ENCODE measurements around the gene MEOX2. TPM values are rescaled to one million over a fixed set of nuclear protein-coding genes. Genes with fewer than 3 reads are reported as not detected.

Gene MEOX2
- total RNA-seq, 1 donor from 2014 or later: not detected

- Mint-ChIP-seq H3K27me3 (ENCODE audit: low read depth) (peaks cover 41% of the 10 kb centered on the region), H3K4me3 (ENCODE audit: low read depth) (no peak overlapping the region), H3K9me3 (no peaks in the 10 kb centered on the region), H3K4me1 (ENCODE audit: low read depth) (no peaks in the 10 kb centered on the region), H3K36me3 (ENCODE audit: low read depth) (no peaks in the 10 kb centered on the region), H3K27ac (no peak overlapping the region)
- no peak for DNase-seq (ENCODE audit: low spot score)
- intact Hi-C loops (cut with micrococcal nuclease): no loop called here
Measured at GRCh38 chr7:15687546-15688278, 1.2 kb upstream of the MEOX2 start.

- DNase-seq (ENCODE audit: low spot score): no peak
- peaks cover 41% of the 10 kb centered on the region for H3K27me3 Mint-ChIP-seq (ENCODE audit: low read depth)
- no peaks in the 10 kb centered on the region for H3K9me3 Mint-ChIP-seq
- no peak overlapping the region for H3K4me3 Mint-ChIP-seq (ENCODE audit: low read depth)
- H3K27ac Mint-ChIP-seq: no peak overlapping the region
- no peaks in the 10 kb centered on the region for H3K36me3 Mint-ChIP-seq (ENCODE audit: low read depth)
- no peaks in the 10 kb centered on the region for H3K4me1 Mint-ChIP-seq (ENCODE audit: low read depth)
- intact Hi-C loops (cut with micrococcal nuclease): no loop called here
Measured at GRCh38 chr7:15686957-15687545, 568 bp upstream of the MEOX2 start.

DNA sequence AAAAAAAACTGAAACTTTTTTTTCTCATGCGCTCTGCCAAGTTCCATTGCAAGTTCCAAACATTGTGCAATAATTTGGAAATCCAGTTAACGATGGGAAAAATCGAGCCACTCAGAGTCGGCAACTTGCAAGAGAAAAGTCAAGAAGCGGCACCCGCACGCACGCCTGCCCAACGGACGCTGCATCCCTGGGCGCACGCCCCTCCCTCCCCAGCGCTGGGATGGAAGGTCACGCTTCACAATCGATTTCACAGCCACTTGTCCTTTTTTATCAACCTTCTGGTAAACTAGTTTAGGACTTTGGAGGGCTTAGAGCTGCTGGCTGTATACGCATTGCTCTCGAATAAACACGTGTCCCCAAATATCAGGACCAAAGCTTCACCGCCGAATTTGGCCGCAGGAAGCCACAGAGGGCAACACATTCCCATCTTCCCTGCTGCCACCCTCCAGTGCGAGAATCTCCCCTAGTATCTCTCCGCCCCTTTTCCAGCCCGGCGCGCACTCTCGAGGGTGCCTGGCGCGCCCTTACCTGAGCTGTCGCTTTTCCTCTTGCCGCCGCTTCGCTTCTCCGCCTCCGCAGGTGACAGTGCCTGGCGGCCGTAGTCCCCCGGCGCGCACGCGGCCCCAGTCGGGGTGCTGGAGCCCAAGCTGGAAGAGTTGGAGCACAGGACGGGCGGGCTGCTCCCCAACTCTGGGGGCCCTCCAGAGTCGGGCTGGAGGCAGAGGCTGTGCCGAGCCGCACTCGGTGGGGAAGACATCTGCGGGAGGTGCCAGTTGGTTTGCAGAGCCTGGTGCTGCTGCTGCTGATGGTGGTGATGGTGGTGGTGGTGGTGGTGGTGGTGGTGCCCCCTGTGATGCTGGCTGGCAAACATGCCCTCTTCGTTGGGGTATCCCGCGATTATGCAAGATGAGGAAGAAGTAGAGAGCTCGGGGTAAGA lies 857 bp downstream of the MEOX2 start:
- intact Hi-C loops (cut with micrococcal nuclease): no loop called here
- H3K36me3 Mint-ChIP-seq (ENCODE audit: low read depth): no peaks in the 10 kb centered on the region
- peaks cover 41% of the 10 kb centered on the region for H3K27me3 Mint-ChIP-seq (ENCODE audit: low read depth)
- H3K9me3 Mint-ChIP-seq: no peaks in the 10 kb centered on the region
- no peak overlapping the region for H3K4me3 Mint-ChIP-seq (ENCODE audit: low read depth)
- no peak for DNase-seq (ENCODE audit: low spot score)
- no peak overlapping the region for H3K27ac Mint-ChIP-seq
- H3K4me1 Mint-ChIP-seq (ENCODE audit: low read depth): no peaks in the 10 kb centered on the region

DNA sequence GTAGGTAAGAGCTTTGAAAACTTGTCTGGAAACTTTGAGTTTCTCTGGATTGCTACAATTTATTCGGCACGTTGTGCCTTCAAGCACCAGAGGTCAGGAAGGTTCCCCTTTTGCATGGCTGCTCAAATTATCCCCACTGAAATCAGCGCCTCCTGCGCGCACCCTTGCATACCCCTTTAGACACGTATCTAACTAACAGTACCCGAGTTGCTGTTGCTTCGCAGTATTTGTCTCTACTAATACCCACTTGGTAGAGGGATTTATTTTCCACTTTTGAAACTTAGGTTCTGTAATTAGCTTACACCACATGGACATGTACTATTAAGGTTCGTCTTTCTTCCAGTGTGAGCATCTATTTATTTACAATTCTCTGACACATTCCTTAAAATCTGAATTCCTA lies 1.6 kb downstream of the MEOX2 start:
- Mint-ChIP-seq H3K4me3 (ENCODE audit: low read depth) (no peak overlapping the region), H3K27me3 (ENCODE audit: low read depth) (peaks cover 41% of the 10 kb centered on the region), H3K4me1 (ENCODE audit: low read depth) (no peaks in the 10 kb centered on the region), H3K9me3 (no peaks in the 10 kb centered on the region), H3K36me3 (ENCODE audit: low read depth) (no peaks in the 10 kb centered on the region), H3K27ac (no peak overlapping the region)
- intact Hi-C loops (cut with micrococcal nuclease): no loop called here
- DNase-seq (ENCODE audit: low spot score): no peak

GRCh38 chr7:15684111-15684800 lies 2.2 kb downstream of the MEOX2 start:
- Mint-ChIP-seq H3K27me3 (ENCODE audit: low read depth) (peaks cover 41% of the 10 kb centered on the region), H3K4me3 (ENCODE audit: low read depth) (no peak overlapping the region), H3K36me3 (ENCODE audit: low read depth) (no peaks in the 10 kb centered on the region), H3K9me3 (no peaks in the 10 kb centered on the region), H3K4me1 (ENCODE audit: low read depth) (no peaks in the 10 kb centered on the region), H3K27ac (no peak overlapping the region)
- no peak for DNase-seq (ENCODE audit: low spot score)
- intact Hi-C loops (cut with micrococcal nuclease): no loop called here

DNA sequence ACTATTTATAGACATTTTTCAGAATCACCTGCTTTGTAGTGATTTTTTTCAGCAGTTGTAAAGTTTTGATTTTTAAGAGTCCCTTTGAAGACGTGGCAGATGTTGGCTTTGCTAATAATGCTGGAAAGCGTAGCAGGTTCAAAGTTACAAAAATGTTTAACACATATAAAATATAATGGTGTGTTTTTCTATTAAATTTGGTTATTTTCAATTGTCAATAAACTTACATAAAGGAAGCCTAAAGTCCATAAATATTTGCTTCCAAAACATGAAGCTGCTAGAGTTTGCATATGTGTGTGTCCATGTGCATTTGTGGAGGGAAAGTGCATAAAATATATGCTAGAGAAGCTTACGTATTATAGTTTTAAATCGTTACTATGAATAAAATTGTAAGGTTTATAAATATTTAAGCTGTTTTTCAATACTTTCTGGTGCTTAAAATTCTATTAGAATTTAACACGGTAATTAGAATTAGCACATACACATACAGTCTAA lies 3.7 kb downstream of the MEOX2 start:
- H3K4me1 Mint-ChIP-seq (ENCODE audit: low read depth): no peaks in the 10 kb centered on the region
- H3K27me3 Mint-ChIP-seq (ENCODE audit: low read depth): peaks cover 30% of the 10 kb centered on the region
- no peak overlapping the region for H3K4me3 Mint-ChIP-seq (ENCODE audit: low read depth)
- no peaks in the 10 kb centered on the region for H3K9me3 Mint-ChIP-seq
- no peaks in the 10 kb centered on the region for H3K36me3 Mint-ChIP-seq (ENCODE audit: low read depth)
- intact Hi-C loops (cut with micrococcal nuclease): no loop called here
- H3K27ac Mint-ChIP-seq: no peak overlapping the region
- DNase-seq (ENCODE audit: low spot score): no peak

DNA sequence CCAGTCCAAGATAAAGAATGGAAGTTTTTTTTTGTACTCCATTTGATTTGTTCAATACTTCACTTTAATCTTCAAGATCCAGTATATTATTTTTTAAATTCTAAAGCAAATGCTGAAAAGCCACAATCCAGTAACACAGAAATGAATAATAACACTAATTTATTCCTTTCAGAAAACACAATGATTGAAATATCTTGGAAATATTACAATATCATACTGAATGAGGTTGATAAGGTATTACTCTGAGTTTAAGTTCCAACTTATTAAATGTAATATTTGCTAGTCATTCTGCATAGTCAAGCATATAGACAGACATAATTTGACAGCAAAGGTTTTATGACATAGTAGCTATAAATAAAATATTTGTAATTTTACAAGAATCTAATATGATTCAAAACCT lies 4.4 kb downstream of the MEOX2 start:
- no peak for DNase-seq (ENCODE audit: low spot score)
- no peaks in the 10 kb centered on the region for H3K4me1 Mint-ChIP-seq (ENCODE audit: low read depth)
- peaks cover 23% of the 10 kb centered on the region for H3K27me3 Mint-ChIP-seq (ENCODE audit: low read depth)
- intact Hi-C loops (cut with micrococcal nuclease): no loop called here
- H3K27ac Mint-ChIP-seq: no peak overlapping the region
- no peak overlapping the region for H3K4me3 Mint-ChIP-seq (ENCODE audit: low read depth)
- no peaks in the 10 kb centered on the region for H3K36me3 Mint-ChIP-seq (ENCODE audit: low read depth)
- H3K9me3 Mint-ChIP-seq: no peaks in the 10 kb centered on the region

DNA sequence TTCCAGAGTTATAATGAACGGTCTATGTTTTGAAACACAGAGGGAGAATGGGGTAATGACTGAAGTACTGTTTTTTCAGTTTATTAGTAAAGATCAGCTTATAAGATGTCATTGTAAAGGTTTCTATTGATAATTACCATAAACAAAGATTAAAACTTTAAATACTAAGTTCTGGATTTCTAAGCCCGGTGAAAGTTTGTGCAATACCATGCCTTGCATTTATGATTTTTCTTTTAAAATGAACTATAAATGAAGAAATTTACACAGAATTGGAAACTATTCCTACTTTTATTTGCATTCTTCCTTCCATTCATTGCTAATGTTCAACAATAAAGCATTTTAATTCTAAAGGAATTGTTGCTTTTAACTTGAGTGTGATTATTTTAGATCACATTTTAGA lies 4.9 kb downstream of the MEOX2 start:
- H3K27me3 Mint-ChIP-seq (ENCODE audit: low read depth): peaks cover 19% of the 10 kb centered on the region
- no peaks in the 10 kb centered on the region for H3K4me1 Mint-ChIP-seq (ENCODE audit: low read depth)
- no peaks in the 10 kb centered on the region for H3K9me3 Mint-ChIP-seq
- H3K36me3 Mint-ChIP-seq (ENCODE audit: low read depth): no peaks in the 10 kb centered on the region
- no peak overlapping the region for H3K27ac Mint-ChIP-seq
- DNase-seq (ENCODE audit: low spot score): no peak
- no peak overlapping the region for H3K4me3 Mint-ChIP-seq (ENCODE audit: low read depth)
- intact Hi-C loops (cut with micrococcal nuclease): no loop called here

DNA sequence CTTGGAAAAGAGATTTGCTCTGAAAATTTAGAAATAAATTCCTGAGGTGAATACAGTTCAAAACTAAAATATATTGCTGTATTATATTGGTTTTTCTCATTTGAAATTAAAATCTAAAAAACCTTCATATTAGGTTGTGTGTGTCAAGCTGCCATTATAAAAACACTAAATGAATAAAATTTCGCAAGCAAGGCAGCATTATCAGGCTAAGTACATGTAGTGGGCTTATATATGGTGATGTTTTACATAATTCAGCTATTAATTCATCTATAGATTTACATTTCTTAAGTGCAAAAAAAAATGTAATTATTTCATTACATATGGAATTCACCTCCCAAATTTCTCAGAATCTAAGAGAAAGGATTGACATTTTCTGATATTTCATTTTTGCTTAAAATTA lies 5.3 kb downstream of the MEOX2 start:
- DNase-seq (ENCODE audit: low spot score): no peak
- no peaks in the 10 kb centered on the region for H3K36me3 Mint-ChIP-seq (ENCODE audit: low read depth)
- intact Hi-C loops (cut with micrococcal nuclease): no loop called here
- no peak overlapping the region for H3K4me3 Mint-ChIP-seq (ENCODE audit: low read depth)
- H3K9me3 Mint-ChIP-seq: no peaks in the 10 kb centered on the region
- H3K4me1 Mint-ChIP-seq (ENCODE audit: low read depth): no peaks in the 10 kb centered on the region
- no peak overlapping the region for H3K27ac Mint-ChIP-seq
- peaks cover 14% of the 10 kb centered on the region for H3K27me3 Mint-ChIP-seq (ENCODE audit: low read depth)

- no peaks in the 10 kb centered on the region for H3K36me3 Mint-ChIP-seq (ENCODE audit: low read depth)
- no peak overlapping the region for H3K27ac Mint-ChIP-seq
- H3K9me3 Mint-ChIP-seq: no peaks in the 10 kb centered on the region
- intact Hi-C loops (cut with micrococcal nuclease): no loop called here
- no peaks in the 10 kb centered on the region for H3K4me1 Mint-ChIP-seq (ENCODE audit: low read depth)
- H3K27me3 Mint-ChIP-seq (ENCODE audit: low read depth): peaks cover 7% of the 10 kb centered on the region
- H3K4me3 Mint-ChIP-seq (ENCODE audit: low read depth): no peak overlapping the region
- no peak for DNase-seq (ENCODE audit: low spot score)
Measured at GRCh38 chr7:15680446-15680845, 6.0 kb downstream of the MEOX2 start.

- intact Hi-C loops (cut with micrococcal nuclease): no loop called here
- Mint-ChIP-seq H3K27ac (no peak overlapping the region), H3K4me3 (ENCODE audit: low read depth) (no peak overlapping the region), H3K4me1 (ENCODE audit: low read depth) (no peaks in the 10 kb centered on the region), H3K36me3 (ENCODE audit: low read depth) (no peaks in the 10 kb centered on the region), H3K27me3 (ENCODE audit: low read depth) (peaks cover under 1% of the 10 kb centered on the region), H3K9me3 (no peaks in the 10 kb centered on the region)
- DNase-seq (ENCODE audit: low spot score): no peak
Measured at GRCh38 chr7:15679306-15679705, 7.2 kb downstream of the MEOX2 start.

DNA sequence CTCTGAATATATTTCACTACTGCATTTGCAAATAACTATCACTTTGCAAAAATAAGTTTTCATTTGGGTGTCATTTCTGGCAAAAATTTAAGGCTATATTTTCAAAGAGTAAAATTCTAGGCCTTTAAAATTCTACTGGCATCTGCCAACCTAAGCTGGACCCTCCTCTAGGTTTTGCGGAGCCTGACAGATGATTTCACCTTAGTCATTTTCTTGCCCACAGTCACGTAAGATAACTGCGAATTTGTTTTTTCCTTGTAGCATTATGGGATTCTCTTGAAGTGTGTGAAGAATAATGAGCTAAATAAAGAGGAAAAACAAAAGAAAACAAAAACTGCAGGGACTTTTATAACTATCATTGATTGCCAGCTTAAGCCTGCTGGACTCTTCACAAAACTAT lies 7.8 kb downstream of the MEOX2 start:
- H3K36me3 Mint-ChIP-seq (ENCODE audit: low read depth): no peaks in the 10 kb centered on the region
- intact Hi-C loops (cut with micrococcal nuclease): no loop called here
- no peak for DNase-seq (ENCODE audit: low spot score)
- no peaks in the 10 kb centered on the region for H3K27me3 Mint-ChIP-seq (ENCODE audit: low read depth)
- H3K4me1 Mint-ChIP-seq (ENCODE audit: low read depth): no peaks in the 10 kb centered on the region
- H3K27ac Mint-ChIP-seq: no peak overlapping the region
- no peak overlapping the region for H3K4me3 Mint-ChIP-seq (ENCODE audit: low read depth)
- H3K9me3 Mint-ChIP-seq: no peaks in the 10 kb centered on the region

Data from activated T-helper 2 cell treated with anti-CD3 and anti-CD28 coated beads, Interferon-gamma antibody, Interleukin-2, Interleukin-4, amounts not matched to agents 10 μg/mL and 5 μg/mL and 100 μg/mL, durations not matched to agents 14 hours and 24 hours and 36 hours (primary cell).